Right kidney (tissue), 1 donor: ENCODE results near the gene FCN2.

Source experiments
- DNase-seq: peaks from one replicate; pipeline ENCODE4 v3.0.0-alpha.2; 2016

The FCN2 gene

GRCh38 chr9:134912126-134912840, 31.7 kb downstream of the FCN2 start:
- DNase-seq = no peak

GRCh38 chr9:134913041-134913712, 32.6 kb downstream of the FCN2 start:
- DNase-seq = no peak

GRCh38 chr9:134913713-134914500, 33.3 kb downstream of the FCN2 start:
- no peak for DNase-seq

- no peak for DNase-seq
These were observed 33.9 kb downstream of the FCN2 start for GRCh38 chr9:134914501-134914834.

GRCh38 chr9:134915046-134915985, 34.7 kb downstream of the FCN2 start:
- no peak for DNase-seq

GRCh38 chr9:134916161-134916665, 35.6 kb downstream of the FCN2 start:
- no peak for DNase-seq

- no peak for DNase-seq
These were observed 37.1 kb downstream of the FCN2 start, which contains the start of gene FCN1 for GRCh38 chr9:134917431-134918373. Gene FCN1 (minus strand): TSS chr9:134917912. CDS start chr9:134917871, 41 bp downstream.

- DNase-seq = no peak
These were observed 38.0 kb downstream of the FCN2 start for GRCh38 chr9:134918646-134919045.

GRCh38 chr9:134919303-134919702, 38.7 kb downstream of the FCN2 start:
- no peak for DNase-seq

- DNase-seq = no peak
These were observed 41.7 kb downstream of the FCN2 start for GRCh38 chr9:134922066-134922931.

GRCh38 chr9:134922932-134923240, 42.3 kb downstream of the FCN2 start:
- no peak for DNase-seq

GRCh38 chr9:134923466-134923865, 42.9 kb downstream of the FCN2 start:
- DNase-seq = no peak

GRCh38 chr9:134925011-134925511, 44.5 kb downstream of the FCN2 start:
- DNase-seq = no peak

GRCh38 chr9:134928436-134929192, 48.0 kb downstream of the FCN2 start:
- DNase-seq = no peak

- no peak for DNase-seq
These were observed 48.9 kb downstream of the FCN2 start for GRCh38 chr9:134929193-134930158.

GRCh38 chr9:134930398-134930797, 49.8 kb downstream of the FCN2 start:
- DNase-seq = no peak

- DNase-seq = no peak
These were observed 51.6 kb downstream of the FCN2 start for GRCh38 chr9:134932171-134932570.

GRCh38 chr9:134932606-134933005, 52.0 kb downstream of the FCN2 start:
- DNase-seq = no peak
